A673 (cell line): ENCODE measurements around the gene COA3. TPM values are rescaled to one million over a fixed set of nuclear protein-coding genes. Genes with fewer than 3 reads are reported as not detected.

Experiments
- BruUV-seq: library from RNA; stranded (reverse); fragments of 400-500 nt; replicated peaks from 2 replicates; lab custom pipeline; 2021; lab: Mats Ljungman, UMichigan
- CTCF ChIA-PET: fragments of 300-600 bp; sonication (Branson Sonifier 250); formaldehyde crosslinking; loops from one replicate; lab custom pipeline; 2022; ENCODE audit warnings: antibody characterized with exemption; lab: Charles Lee
- POLR2A ChIA-PET: fragments of 300-600 bp; sonication (Branson Sonifier 250); formaldehyde crosslinking; loops from one replicate; lab custom pipeline; 2022; ENCODE audit warnings: antibody characterized with exemption; ENCODE audit not compliant: low non-redundant PET; lab: Charles Lee
- DNase-seq: peaks from one replicate; pipeline ENCODE4 v3.0.0-alpha.2; 2015; ENCODE audit warnings: low spot score
- H3K27ac ChIP-seq: fragments of 200-600 bp; sonication (generic); 2 replicates; pipeline ENCODE4 v1.5.1; 2016; ENCODE audit warnings: mixed run types, low read depth, mild to moderate bottlenecking, mixed read lengths, antibody characterized with exemption, low read length; ENCODE audit not compliant: poor library complexity, severe bottlenecking
- H3K27me3 ChIP-seq: fragments of 200-600 bp; sonication (generic); replicated peaks from 2 replicates; pipeline ENCODE4 v1.6.1; 2017; ENCODE audit warnings: mixed run types, low read depth, mild to moderate bottlenecking, mixed read lengths, antibody characterized with exemption, low read length; ENCODE audit not compliant: insufficient read depth, poor library complexity
- H3K36me3 ChIP-seq: fragments of 200-600 bp; sonication (generic); 2 replicates; pipeline ENCODE4 v1.6.1; 2016; ENCODE audit warnings: mixed run types, mild to moderate bottlenecking, mixed read lengths, antibody characterized with exemption, low read length; ENCODE audit not compliant: insufficient read depth, poor library complexity, severe bottlenecking
- H3K4me1 ChIP-seq: fragments of 200-600 bp; sonication (generic); 2 replicates; pipeline ENCODE4 v1.6.1; 2017; ENCODE audit warnings: mixed run types, mild to moderate bottlenecking, mixed read lengths, antibody characterized with exemption, low read length; ENCODE audit not compliant: insufficient read depth, poor library complexity, severe bottlenecking
- H3K4me3 ChIP-seq: fragments of 200-600 bp; sonication (generic); 2 replicates; pipeline ENCODE4 v1.5.1; 2016; ENCODE audit warnings: low read depth, mixed run types, mild to moderate bottlenecking, mixed read lengths, low read length; ENCODE audit not compliant: poor library complexity, severe bottlenecking
- H3K9me3 ChIP-seq: fragments of 200-600 bp; sonication (generic); 2 replicates; pipeline ENCODE4 v1.6.1; 2016; ENCODE audit warnings: mixed run types, low read depth, mild to moderate bottlenecking, mixed read lengths, antibody characterized with exemption, low read length; ENCODE audit not compliant: poor library complexity, severe bottlenecking
- CTCF ChIP-seq: fragments of 300-800, 200-600 bp; sonication (generic); conservative IDR thresholded peaks from 2 replicates; pipeline ENCODE4 v1.5.1; 2017; ENCODE audit warnings: low read depth, mild to moderate bottlenecking, antibody characterized with exemption, low read length, moderate library complexity, mixed read lengths
- EZH2 ChIP-seq: fragments of 200-600 bp; sonication (generic); IDR thresholded peaks from 2 replicates; pipeline ENCODE4 v1.6.1; 2017; ENCODE audit warnings: borderline replicate concordance, low read depth, mild to moderate bottlenecking, mixed read lengths, antibody characterized with exemption, low read length; ENCODE audit not compliant: poor library complexity, severe bottlenecking
- intact Hi-C: fragments of 100-400 bp; cut with micrococcal nuclease; formaldehyde crosslinking; loops from one replicate; pipeline ENCODE4 v1.10.0; 2022; ENCODE audit not compliant: unreplicated experiment
- total RNA-seq: library from RNA; stranded (reverse); gene quantifications from 2 replicates; pipeline ENCODE4 v1.2.3, GENCODE V29; 2021

Gene COA3
- total RNA-seq, 1 experiment from 2014 or later, result 29.0 TPM

GRCh38 chr17:42767512-42767911 is 31.0 kb downstream of the COA3 start:
- Histone ChIP-seq H3K27me3 (no peaks in the 10 kb centered on the region), H3K9me3 (no peaks in the 10 kb centered on the region), H3K27ac (no peak overlapping the region), H3K36me3 (no peaks in the 10 kb centered on the region), H3K4me3 (no peak overlapping the region), H3K4me1 (no peaks in the 10 kb centered on the region)
- ChIA-PET POLR2A (no interaction called here), CTCF (no interaction called here)
- no peak for DNase-seq
- intact Hi-C loops, result no loop called here
- BruUV-seq, result no TSS peak
- no peak for TF ChIP-seq CTCF
- TF ChIP-seq EZH2, result no peak

GRCh38 chr17:42766124-42766523 is 32.4 kb downstream of the COA3 start:
- no peaks in the 10 kb centered on the region for H3K27me3 ChIP-seq
- no peak overlapping the region for H3K27ac ChIP-seq
- H3K36me3 ChIP-seq, result no peaks in the 10 kb centered on the region
- H3K9me3 ChIP-seq, result no peaks in the 10 kb centered on the region
- no peaks in the 10 kb centered on the region for H3K4me1 ChIP-seq
- no TSS peak for BruUV-seq
- intact Hi-C loops, result no loop called here
- DNase-seq, result no peak
- TF ChIP-seq EZH2, result no peak
- TF ChIP-seq CTCF, result no peak
- CTCF ChIA-PET, result no interaction called here
- no peak overlapping the region for H3K4me3 ChIP-seq
- POLR2A ChIA-PET, result no interaction called here

GRCh38 chr17:42761638-42762037 is 36.9 kb downstream of the COA3 start:
- peak overlapping the region; percentile 40 for H3K4me3 ChIP-seq

More at GRCh38 chr17:42761638-42762037, 36.9 kb downstream of the COA3 start:
- intact Hi-C loops, result loop anchor here (5.0 kb wide), 1 partner anchor 184 kb away; the partner anchor contains the start of gene PSMC3IP
- H3K27me3 ChIP-seq, result no peaks in the 10 kb centered on the region
- no peaks in the 10 kb centered on the region for H3K4me1 ChIP-seq
- ChIA-PET CTCF (no interaction called here), POLR2A (no interaction called here)
- no peak for DNase-seq
- no peaks in the 10 kb centered on the region for H3K9me3 ChIP-seq
- no TSS peak for BruUV-seq
- H3K27ac ChIP-seq, result no peak overlapping the region
- H3K36me3 ChIP-seq, result no peaks in the 10 kb centered on the region
- TF ChIP-seq EZH2 (no peak), CTCF (no peak)
